ENCODE measurements around the gene TNNI3K. TPM values are rescaled to one million over a fixed set of nuclear protein-coding genes. Genes with fewer than 3 reads are reported as not detected.

Gene TNNI3K
- total and polyA plus RNA-seq, 2 of the 8 experiments (the other 6 are each of a cell fraction or from before 2014, with no cell fraction given), result 0.41 to 0.48 TPM

DNA sequence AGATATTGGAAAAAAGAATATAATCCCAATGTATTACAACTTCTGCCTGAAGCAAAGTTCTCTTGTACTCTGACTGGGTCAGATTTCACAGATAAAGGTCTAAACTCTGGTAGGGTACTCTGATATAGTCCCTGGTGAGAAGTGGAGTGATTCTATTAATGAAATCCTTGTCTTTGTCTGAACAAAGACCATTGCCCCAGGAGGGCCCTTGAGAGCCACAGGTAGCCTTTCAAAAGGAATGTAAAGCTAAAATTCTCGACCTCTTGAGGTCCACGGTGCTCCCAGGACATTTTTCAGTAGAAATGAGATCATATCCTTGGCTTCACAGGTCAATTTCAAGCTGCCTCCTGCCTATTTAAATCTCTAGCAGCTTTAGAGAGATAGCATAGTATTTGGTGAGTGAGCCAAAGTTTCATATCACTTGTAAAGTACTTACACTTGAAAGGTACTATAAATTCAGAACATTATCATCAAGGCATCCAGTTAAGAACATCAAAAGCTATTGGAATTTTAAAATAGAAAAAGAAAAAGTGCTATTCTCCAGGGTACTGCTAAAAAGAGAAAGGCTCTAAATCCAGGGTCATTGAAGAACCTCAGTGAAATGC is 10.1 kb downstream of the TNNI3K start (continued):
- TF ChIP-seq ATF2 (IDR thresholded peaks at IDR 0.05; ENCODE audit: low read length), result peak; percentile 69; the same call in 1 of the 2 replicates
- peak; percentile 88 for TF ChIP-seq TEAD4 (IDR thresholded peaks at IDR 0.05; ENCODE audit: low read depth, low read length)
- TF ChIP-seq EP300 (IDR thresholded peaks at IDR 0.05; ENCODE audit: borderline replicate concordance in 1 of 2, low read depth in 2 of 2, low read length in 2 of 2), result 0 out of 3 replicates have a peak, but pooled peaks of 1 of the 2 experiments have one; percentile 29
- TF ChIP-seq SAP30 (IDR thresholded peaks at IDR 0.05; ENCODE audit: insufficient read depth, insufficient replicate concordance, low read length), result no peak
- TF ChIP-seq KDM1A (IDR thresholded peaks at IDR 0.05; ENCODE audit: borderline replicate concordance, low read length), result no peak
- peak; percentile 71 to 86 for TF ChIP-seq BCL11A (IDR thresholded peaks at IDR 0.05; ENCODE audit: low read depth in 2 of 2, low read length in 2 of 2)
- no peak for TF ChIP-seq TBP (IDR thresholded peaks at IDR 0.05; ENCODE audit: low read depth, low read length)
- no peak for TF ChIP-seq GABPA (IDR thresholded peaks at IDR 0.05; ENCODE audit: borderline replicate concordance, insufficient read depth, low read length)
- TF ChIP-seq CBX8 (IDR thresholded peaks at IDR 0.05; ENCODE audit: borderline replicate concordance, low read depth, low read length), result no peak
- TF ChIP-seq MAX (IDR thresholded peaks at IDR 0.05), result no peak
- 0 out of 2 replicates have a peak, but pooled peaks have one; percentile 15 for TF ChIP-seq JUND (IDR thresholded peaks at IDR 0.05; ENCODE audit: low read length)
- no peak for TF ChIP-seq ATF3 (IDR thresholded peaks at IDR 0.05; ENCODE audit: insufficient read depth, low read depth, low read length)
- TF ChIP-seq TAF1 (IDR thresholded peaks at IDR 0.05; ENCODE audit: low read depth, low read length), result no peak

Measured in H1 (cell line).